Loucy (cell line): Measurements from ENCODE around the gene SYNE4.

Experiments used
- H2AFZ ChIP-seq: fragments of 200-600 bp; sonication (generic); 2 replicates; pipeline ENCODE4 v1.6.0; 2016; ENCODE audit warnings: antibody characterized with exemption, mild to moderate bottlenecking, low read length, moderate library complexity
- H3F3A ChIP-seq: fragments of 200-600 bp; 2 replicates; pipeline ENCODE4 v1.6.0; 2016; ENCODE audit warnings: antibody characterized with exemption, low read depth, mild to moderate bottlenecking
- H3K27me3 ChIP-seq: fragments of 200-600 bp; sonication (generic); 2 replicates; pipeline ENCODE4 v1.6.1; 2014; ENCODE audit warnings: low read length, mild to moderate bottlenecking; ENCODE audit not compliant: insufficient read depth, poor library complexity, severe bottlenecking
- H3K36me3 ChIP-seq: fragments of 200-600 bp; sonication (generic); 2 replicates; pipeline ENCODE4 v1.6.1; 2016; ENCODE audit warnings: low read length; ENCODE audit not compliant: insufficient read depth
- H3K4me1 ChIP-seq: fragments of 200-600 bp; sonication (generic); 2 replicates; pipeline ENCODE4 v1.5.1; 2014; ENCODE audit warnings: low read length, mild to moderate bottlenecking; ENCODE audit not compliant: insufficient read depth, poor library complexity, severe bottlenecking
- H3K4me2 ChIP-seq: fragments of 200-600 bp; sonication (generic); 2 replicates; pipeline ENCODE4 v1.6.0; 2014; ENCODE audit warnings: antibody characterized with exemption, low read length, low read depth, mild to moderate bottlenecking; ENCODE audit not compliant: poor library complexity, severe bottlenecking
- H3K4me3 ChIP-seq: fragments of 200-600 bp; sonication (generic); 2 replicates; pipeline ENCODE4 v1.5.1; 2014; ENCODE audit warnings: low read length, mild to moderate bottlenecking, mixed read lengths; ENCODE audit not compliant: poor library complexity, severe bottlenecking
- H3K79me2 ChIP-seq: fragments of 200-600 bp; sonication (generic); 2 replicates; pipeline ENCODE4 v1.6.1; 2014; ENCODE audit warnings: low read length; ENCODE audit not compliant: insufficient read depth
- H3K9ac ChIP-seq: fragments of 200-600 bp; sonication (generic); 2 replicates; pipeline ENCODE4 v1.6.0; 2014; ENCODE audit warnings: mild to moderate bottlenecking, low read depth, low read length, moderate library complexity; ENCODE audit not compliant: poor library complexity, severe bottlenecking
- H3K9me2 ChIP-seq: fragments of 200-600 bp; sonication (generic); replicated peaks from 2 replicates; pipeline ENCODE4 v1.6.1; 2016; ENCODE audit warnings: low read depth, low read length, mixed read lengths
- H3K9me3 ChIP-seq: fragments of 200-600 bp; sonication (generic); 2 replicates; pipeline ENCODE4 v1.6.1; 2014; ENCODE audit warnings: mild to moderate bottlenecking, antibody characterized with exemption, low read length, low read depth; ENCODE audit not compliant: insufficient read depth
- H4K20me1 ChIP-seq: fragments of 200-600 bp; sonication (generic); 2 replicates; pipeline ENCODE4 v1.6.0; 2014; ENCODE audit warnings: antibody characterized with exemption, low read length, mild to moderate bottlenecking; ENCODE audit not compliant: insufficient read depth, poor library complexity, severe bottlenecking
- CTCF ChIP-seq: fragments of 200-600 bp; sonication (generic); conservative IDR thresholded peaks from 2 replicates; pipeline ENCODE4 v1.5.1; 2014; ENCODE audit warnings: mild to moderate bottlenecking, antibody characterized with exemption, low read length
- EZH2phosphoT487 ChIP-seq: fragments of 200-600 bp; IDR thresholded peaks from 2 replicates; pipeline ENCODE4 v1.6.1; 2018; ENCODE audit warnings: antibody characterized with exemption, mild to moderate bottlenecking, moderate library complexity, borderline replicate concordance

The SYNE4 gene

DNA sequence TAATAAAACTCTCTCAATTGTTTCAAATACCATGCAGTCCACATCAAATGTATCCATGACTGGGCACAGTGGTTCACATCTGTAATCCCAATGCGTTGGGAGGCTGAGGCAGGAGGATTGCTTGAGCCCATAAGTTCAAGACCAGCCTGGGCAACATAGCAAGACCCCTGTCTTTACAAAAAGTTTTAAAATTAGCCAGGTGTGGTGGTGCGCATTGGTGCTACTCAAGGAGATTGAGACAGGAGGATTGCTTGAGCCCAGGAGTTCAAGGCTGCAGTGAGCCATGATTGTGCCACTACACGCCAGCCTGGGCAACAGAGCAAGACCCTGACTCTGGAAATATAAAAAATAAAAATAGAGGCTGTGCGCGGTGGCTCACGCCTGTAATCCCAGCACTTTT lies 19.1 kb upstream of the SYNE4 start:
- Histone ChIP-seq H3K79me2 (no peaks in the 10 kb centered on the region), H3K4me2 (no peak overlapping the region), H4K20me1 (no peaks in the 10 kb centered on the region), H3K9me3 (no peaks in the 10 kb centered on the region), H3K27me3 (no peaks in the 10 kb centered on the region), H3K4me3 (no peak overlapping the region), H3K9ac (no peak overlapping the region), H3K9me2 (no peaks in the 10 kb centered on the region), H3K36me3 (no peaks in the 10 kb centered on the region), H3F3A (no peaks in the 10 kb centered on the region), H2AFZ (no peak overlapping the region), H3K4me1 (no peaks in the 10 kb centered on the region)
- TF ChIP-seq EZH2phosphoT487 (no peak), CTCF (no peak)

GRCh38 chr19:36026091-36026876 lies 17.7 kb upstream of the SYNE4 start:
- no peaks in the 10 kb centered on the region for H3K27me3 ChIP-seq
- H3K9me3 ChIP-seq: no peaks in the 10 kb centered on the region
- H3K4me3 ChIP-seq: no peak overlapping the region
- no peaks in the 10 kb centered on the region for H3K9me2 ChIP-seq
- no peaks in the 10 kb centered on the region for H3K4me1 ChIP-seq
- TF ChIP-seq EZH2phosphoT487: no peak
- no peak overlapping the region for H2AFZ ChIP-seq
- no peak overlapping the region for H3K9ac ChIP-seq
- no peaks in the 10 kb centered on the region for H4K20me1 ChIP-seq
- no peaks in the 10 kb centered on the region for H3F3A ChIP-seq
- H3K36me3 ChIP-seq: no peaks in the 10 kb centered on the region
- H3K4me2 ChIP-seq: no peak overlapping the region
- H3K79me2 ChIP-seq: no peaks in the 10 kb centered on the region

- no peak overlapping the region for H3K4me3 ChIP-seq
- no peak overlapping the region for H3K9ac ChIP-seq
- no peaks in the 10 kb centered on the region for H3K27me3 ChIP-seq
- H3K9me3 ChIP-seq: no peaks in the 10 kb centered on the region
- no peak overlapping the region for H2AFZ ChIP-seq
- no peaks in the 10 kb centered on the region for H3K36me3 ChIP-seq
- H3K4me1 ChIP-seq: no peaks in the 10 kb centered on the region
- H3K79me2 ChIP-seq: no peaks in the 10 kb centered on the region
- H3K4me2 ChIP-seq: no peak overlapping the region
- no peaks in the 10 kb centered on the region for H3F3A ChIP-seq
- TF ChIP-seq CTCF: no peak
- TF ChIP-seq EZH2phosphoT487: no peak
- no peaks in the 10 kb centered on the region for H4K20me1 ChIP-seq
- no peaks in the 10 kb centered on the region for H3K9me2 ChIP-seq
These were observed 16.9 kb upstream of the SYNE4 start for GRCh38 chr19:36025541-36025940.

GRCh38 chr19:36023432-36023831 lies 14.8 kb upstream of the SYNE4 start:
- no peak overlapping the region for H3K9ac ChIP-seq
- TF ChIP-seq CTCF: no peak
- TF ChIP-seq EZH2phosphoT487: no peak
- H3K9me2 ChIP-seq: no peaks in the 10 kb centered on the region
- no peaks in the 10 kb centered on the region for H3F3A ChIP-seq
- H3K9me3 ChIP-seq: no peaks in the 10 kb centered on the region
- no peaks in the 10 kb centered on the region for H3K79me2 ChIP-seq
- H4K20me1 ChIP-seq: no peaks in the 10 kb centered on the region
- H3K4me2 ChIP-seq: no peak overlapping the region
- H3K4me3 ChIP-seq: no peak overlapping the region
- H3K36me3 ChIP-seq: no peaks in the 10 kb centered on the region
- no peak overlapping the region for H2AFZ ChIP-seq
- no peaks in the 10 kb centered on the region for H3K27me3 ChIP-seq
- H3K4me1 ChIP-seq: no peaks in the 10 kb centered on the region
